Lower leg skin (tissue), 3 donors: ENCODE data around the gene PRICKLE1.

Experiments
- CTCF ChIP-seq, 3 donors: fragments of 450-650 bp; IDR thresholded peaks; one replicate each; pipeline ENCODE4 v1.5.1; 2016; ENCODE audit warnings: antibody characterized with exemption in 3 of 3, mild to moderate bottlenecking in 3 of 3, moderate library complexity in 2 of 3
- POLR2A ChIP-seq, 2 donors: fragments of 450-650 bp; IDR thresholded peaks; one replicate each; pipeline ENCODE4 v1.6.1; 2016 to 2017; ENCODE audit warnings: antibody characterized with exemption in 2 of 2, mild to moderate bottlenecking in 1 of 2, moderate library complexity in 1 of 2

DNA sequence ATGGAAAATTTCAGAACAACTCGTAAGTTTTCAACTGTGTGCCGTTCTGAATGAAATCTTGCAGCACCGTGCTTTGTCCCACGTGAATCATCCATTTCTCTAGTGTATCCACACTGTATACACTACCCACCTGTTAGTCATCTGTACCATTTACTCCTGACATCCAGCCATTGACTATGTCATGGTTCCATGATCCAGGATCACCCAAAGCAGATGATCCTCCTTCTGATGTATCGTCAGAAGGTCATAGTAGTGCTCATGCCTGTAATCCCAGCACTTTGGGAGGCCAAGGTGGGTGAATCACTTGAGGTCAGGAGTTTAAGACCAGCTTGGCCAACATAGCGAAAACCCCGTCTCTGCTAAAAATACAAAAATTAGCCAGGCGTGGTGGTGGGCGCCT, 140.7 kb downstream of the PRICKLE1 start:
- TF ChIP-seq POLR2A (IDR thresholded peaks at IDR 0.05) = no peak
- TF ChIP-seq CTCF (IDR thresholded peaks at IDR 0.05) = no peak
